Adrenal gland (tissue), 5 donors: ENCODE measurements around the gene NPY5R.

Experiments
- POLR2A ChIP-seq, 2 donors: fragments of 450-650 bp; IDR thresholded peaks; one replicate each; pipeline ENCODE4 v1.6.1; 2017; ENCODE audit warnings: antibody characterized with exemption in 2 of 2, mild to moderate bottlenecking in 2 of 2, moderate library complexity in 1 of 2
- TF ChIP-seq, protein P1 (sequence below), 6 experiments: fragments of 450-650 bp in 4 of 6; fragments of 200-600 bp in 2 of 6; sonication (generic) in 1 of 6; IDR thresholded peaks; 1 replicate in 5 of 6; 2 replicates in 1 of 6; pipeline versions ENCODE4 v1.5.1 to v1.8.0; 2016 to 2021; ENCODE audit warnings: antibody characterized with exemption in 6 of 6, mild to moderate bottlenecking in 2 of 6, moderate library complexity in 1 of 6
- donor health status: DM: no; HTN: no; CAD: no.

DNA sequence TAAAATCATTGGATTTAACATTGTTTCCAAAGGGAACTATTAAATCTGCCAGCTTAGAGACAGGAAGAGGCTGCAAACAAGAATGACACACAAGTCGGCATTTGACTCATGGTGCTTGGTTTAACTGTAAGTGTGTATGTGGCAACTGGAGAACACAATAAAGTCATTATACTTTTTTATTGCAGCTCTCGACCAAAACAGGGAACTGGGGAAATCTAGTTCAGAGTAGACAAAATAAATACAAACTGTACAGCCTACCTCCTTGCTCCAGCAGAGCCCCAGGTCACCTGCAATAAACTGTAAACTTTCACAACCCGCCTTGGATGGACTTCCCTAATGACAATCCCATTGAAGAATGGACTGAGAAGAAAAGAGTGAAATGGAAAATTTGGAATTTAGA, 24.0 kb downstream of the NPY5R start:
- TF ChIP-seq, protein P1, sequence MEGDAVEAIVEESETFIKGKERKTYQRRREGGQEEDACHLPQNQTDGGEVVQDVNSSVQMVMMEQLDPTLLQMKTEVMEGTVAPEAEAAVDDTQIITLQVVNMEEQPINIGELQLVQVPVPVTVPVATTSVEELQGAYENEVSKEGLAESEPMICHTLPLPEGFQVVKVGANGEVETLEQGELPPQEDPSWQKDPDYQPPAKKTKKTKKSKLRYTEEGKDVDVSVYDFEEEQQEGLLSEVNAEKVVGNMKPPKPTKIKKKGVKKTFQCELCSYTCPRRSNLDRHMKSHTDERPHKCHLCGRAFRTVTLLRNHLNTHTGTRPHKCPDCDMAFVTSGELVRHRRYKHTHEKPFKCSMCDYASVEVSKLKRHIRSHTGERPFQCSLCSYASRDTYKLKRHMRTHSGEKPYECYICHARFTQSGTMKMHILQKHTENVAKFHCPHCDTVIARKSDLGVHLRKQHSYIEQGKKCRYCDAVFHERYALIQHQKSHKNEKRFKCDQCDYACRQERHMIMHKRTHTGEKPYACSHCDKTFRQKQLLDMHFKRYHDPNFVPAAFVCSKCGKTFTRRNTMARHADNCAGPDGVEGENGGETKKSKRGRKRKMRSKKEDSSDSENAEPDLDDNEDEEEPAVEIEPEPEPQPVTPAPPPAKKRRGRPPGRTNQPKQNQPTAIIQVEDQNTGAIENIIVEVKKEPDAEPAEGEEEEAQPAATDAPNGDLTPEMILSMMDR (IDR thresholded peaks at IDR 0.05) = no peak
- TF ChIP-seq POLR2A (IDR thresholded peaks at IDR 0.05) = no peak
